Esophagus squamous epithelium (tissue), 4 donors: Measurements from ENCODE around the gene FOXQ1.

ENCODE experiments used
- CTCF ChIP-seq, 6 experiments: fragments of 450-650 bp in 4 of 6; fragments of 200-600 bp in 2 of 6; sonication (generic) in 2 of 6; IDR thresholded peaks; one replicate each; pipeline ENCODE4 v1.5.1; 2016 to 2019; ENCODE audit warnings: antibody characterized with exemption in 6 of 6, mild to moderate bottlenecking in 4 of 6, moderate library complexity in 4 of 6
- POLR2A ChIP-seq, 4 donors: fragments of 450-650 bp; IDR thresholded peaks; one replicate each; pipeline ENCODE4 v1.6.1; 2017; ENCODE audit warnings: antibody characterized with exemption in 4 of 4, mild to moderate bottlenecking in 4 of 4, moderate library complexity in 3 of 4

GRCh38 chr6:1347161-1347560, 35.3 kb downstream of the FOXQ1 start:
- TF ChIP-seq CTCF (IDR thresholded peaks at IDR 0.05) (no peak), POLR2A (IDR thresholded peaks at IDR 0.05) (no peak)
